Measurements from ENCODE around the gene RSBN1L. TPM values are rescaled to one million over a fixed set of nuclear protein-coding genes. Genes with fewer than 3 reads are reported as not detected.

Gene RSBN1L
- total RNA-seq, 1 donor, result 21.4 TPM

DNA sequence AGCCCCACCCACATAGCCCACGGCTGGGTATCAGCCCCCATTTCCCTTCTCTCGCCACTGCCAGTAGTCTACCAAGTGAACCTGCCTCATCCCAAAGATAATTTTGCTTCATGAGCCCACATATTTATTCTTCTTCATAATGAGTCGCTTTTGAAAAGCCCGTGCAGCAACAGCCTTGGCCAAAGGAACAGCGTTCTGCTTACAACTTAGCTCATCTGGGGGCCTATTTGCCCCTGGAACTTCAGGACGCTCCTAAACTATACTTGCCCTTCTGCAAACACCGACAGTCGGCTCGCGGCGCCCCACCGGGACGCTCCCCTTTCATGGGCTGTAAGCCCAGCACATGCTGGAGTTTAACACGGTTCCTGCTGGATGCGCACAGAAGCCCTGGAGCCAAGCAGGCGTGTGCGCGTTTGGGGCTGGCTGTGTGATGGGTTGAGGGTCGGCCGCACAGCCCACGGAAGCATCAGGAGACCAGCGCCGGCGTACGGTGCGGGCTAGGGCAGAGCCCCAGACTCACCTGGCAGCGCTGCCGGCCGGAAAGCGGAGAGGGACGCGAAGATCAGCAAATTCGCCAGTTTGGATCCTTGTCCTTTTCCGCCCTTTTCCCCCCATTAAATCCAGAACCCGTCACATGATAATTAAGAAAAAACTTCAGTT is 101.6 kb downstream of the RSBN1L start:
- Histone ChIP-seq H3K4me1 (ENCODE audit: insufficient read depth, low read length) (peaks cover 21% of the 10 kb centered on the region), H4K20me1 (ENCODE audit: insufficient read depth, low read length) (no peaks in the 10 kb centered on the region), H2AFZ (ENCODE audit: low read length) (peak overlapping the region; percentile 86), H3K36me3 (ENCODE audit: insufficient read depth, low read length) (no peaks in the 10 kb centered on the region), H3K9me3 (ENCODE audit: low read depth, low read length) (no peaks in the 10 kb centered on the region), H3K27me3 (ENCODE audit: insufficient read depth, low read length) (no peaks in the 10 kb centered on the region), H3K4me3 (ENCODE audit: insufficient read depth, low read length) (peak overlapping the region; percentile 95), H3K27ac (ENCODE audit: low read depth, low read length) (peak overlapping the region; percentile 87), H3K79me2 (ENCODE audit: insufficient read depth, low read length) (peaks cover 84% of the 10 kb centered on the region), H3K4me2 (ENCODE audit: insufficient read depth, low read length) (peak overlapping the region; percentile 83)
- peak; percentile 58 for DNase-seq (ENCODE audit: insufficient read length, low spot score, missing footprints)
- TF ChIP-seq, protein P1, sequence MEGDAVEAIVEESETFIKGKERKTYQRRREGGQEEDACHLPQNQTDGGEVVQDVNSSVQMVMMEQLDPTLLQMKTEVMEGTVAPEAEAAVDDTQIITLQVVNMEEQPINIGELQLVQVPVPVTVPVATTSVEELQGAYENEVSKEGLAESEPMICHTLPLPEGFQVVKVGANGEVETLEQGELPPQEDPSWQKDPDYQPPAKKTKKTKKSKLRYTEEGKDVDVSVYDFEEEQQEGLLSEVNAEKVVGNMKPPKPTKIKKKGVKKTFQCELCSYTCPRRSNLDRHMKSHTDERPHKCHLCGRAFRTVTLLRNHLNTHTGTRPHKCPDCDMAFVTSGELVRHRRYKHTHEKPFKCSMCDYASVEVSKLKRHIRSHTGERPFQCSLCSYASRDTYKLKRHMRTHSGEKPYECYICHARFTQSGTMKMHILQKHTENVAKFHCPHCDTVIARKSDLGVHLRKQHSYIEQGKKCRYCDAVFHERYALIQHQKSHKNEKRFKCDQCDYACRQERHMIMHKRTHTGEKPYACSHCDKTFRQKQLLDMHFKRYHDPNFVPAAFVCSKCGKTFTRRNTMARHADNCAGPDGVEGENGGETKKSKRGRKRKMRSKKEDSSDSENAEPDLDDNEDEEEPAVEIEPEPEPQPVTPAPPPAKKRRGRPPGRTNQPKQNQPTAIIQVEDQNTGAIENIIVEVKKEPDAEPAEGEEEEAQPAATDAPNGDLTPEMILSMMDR (IDR thresholded peaks at IDR 0.05; ENCODE audit: extremely low read depth, low read depth, low read length), result no peak

DNA sequence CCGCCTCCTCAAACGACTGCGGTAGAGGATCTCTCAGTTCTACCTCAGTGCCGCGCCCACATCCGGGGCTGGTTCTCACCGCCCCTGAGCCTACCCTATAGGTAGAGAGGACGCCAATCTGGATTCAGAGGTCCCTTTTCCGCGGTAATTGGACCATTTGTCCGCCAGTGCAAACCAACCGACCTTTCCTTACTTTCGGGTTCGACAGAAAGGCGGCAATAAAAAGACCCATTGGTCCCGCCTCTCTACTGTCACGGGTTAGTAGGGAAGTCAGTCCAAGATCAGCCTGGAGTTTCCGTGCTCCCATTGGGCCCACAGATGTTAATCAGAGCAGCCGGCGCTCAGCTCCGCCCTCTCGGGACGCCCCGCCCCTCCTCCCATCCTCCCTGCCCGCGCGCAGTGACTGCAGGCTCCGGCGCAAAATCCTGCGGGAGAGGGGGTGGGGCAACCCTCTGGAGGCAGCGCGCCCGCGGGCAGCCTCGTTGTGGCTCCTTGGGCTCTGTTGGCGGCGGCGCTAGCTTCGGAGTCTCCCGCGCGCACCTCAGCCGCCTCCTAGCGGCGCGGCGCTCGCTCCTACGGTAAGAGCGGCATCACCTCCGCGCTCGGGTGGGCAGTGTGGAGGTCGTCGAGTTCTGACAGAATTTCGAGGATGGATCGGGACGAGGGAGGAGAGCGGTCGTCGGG is 102.3 kb downstream of the RSBN1L start, which contains the start of the genes PHTF2 and TMEM60:
TSS of gene PHTF2 (plus strand) at position 380 of the 684 bp plus-strand sequence.
TSS of gene TMEM60 (minus strand) at position 41 of the 684 bp plus-strand sequence. CDS start 4,061 bp downstream, outside the sequence.
- H3K36me3 ChIP-seq (ENCODE audit: insufficient read depth, low read length), result no peaks in the 10 kb centered on the region
- peak; percentile 96 for DNase-seq (ENCODE audit: insufficient read length, low spot score, missing footprints)
- peaks cover 21% of the 10 kb centered on the region for H3K4me1 ChIP-seq (ENCODE audit: insufficient read depth, low read length)
- H3K9me3 ChIP-seq (ENCODE audit: low read depth, low read length), result no peaks in the 10 kb centered on the region
- peak within 1 kb of the TSS; percentile 86 for H2AFZ ChIP-seq (ENCODE audit: low read length)
- TF ChIP-seq, protein P1 (IDR thresholded peaks at IDR 0.05; ENCODE audit: extremely low read depth, low read depth, low read length), result peak; percentile 37
- peak within 1 kb of the TSS; percentile 85 for H3K4me2 ChIP-seq (ENCODE audit: insufficient read depth, low read length)
- no peaks in the 10 kb centered on the region for H3K27me3 ChIP-seq (ENCODE audit: insufficient read depth, low read length)
- H3K4me3 ChIP-seq (ENCODE audit: insufficient read depth, low read length), result peak within 1 kb of the TSS; percentile 95
- H3K79me2 ChIP-seq (ENCODE audit: insufficient read depth, low read length), result peaks cover 89% of the 10 kb centered on the region
- peak within 1 kb of the TSS; percentile 87 for H3K27ac ChIP-seq (ENCODE audit: low read depth, low read length)
- H4K20me1 ChIP-seq (ENCODE audit: insufficient read depth, low read length), result no peaks in the 10 kb centered on the region

DNA sequence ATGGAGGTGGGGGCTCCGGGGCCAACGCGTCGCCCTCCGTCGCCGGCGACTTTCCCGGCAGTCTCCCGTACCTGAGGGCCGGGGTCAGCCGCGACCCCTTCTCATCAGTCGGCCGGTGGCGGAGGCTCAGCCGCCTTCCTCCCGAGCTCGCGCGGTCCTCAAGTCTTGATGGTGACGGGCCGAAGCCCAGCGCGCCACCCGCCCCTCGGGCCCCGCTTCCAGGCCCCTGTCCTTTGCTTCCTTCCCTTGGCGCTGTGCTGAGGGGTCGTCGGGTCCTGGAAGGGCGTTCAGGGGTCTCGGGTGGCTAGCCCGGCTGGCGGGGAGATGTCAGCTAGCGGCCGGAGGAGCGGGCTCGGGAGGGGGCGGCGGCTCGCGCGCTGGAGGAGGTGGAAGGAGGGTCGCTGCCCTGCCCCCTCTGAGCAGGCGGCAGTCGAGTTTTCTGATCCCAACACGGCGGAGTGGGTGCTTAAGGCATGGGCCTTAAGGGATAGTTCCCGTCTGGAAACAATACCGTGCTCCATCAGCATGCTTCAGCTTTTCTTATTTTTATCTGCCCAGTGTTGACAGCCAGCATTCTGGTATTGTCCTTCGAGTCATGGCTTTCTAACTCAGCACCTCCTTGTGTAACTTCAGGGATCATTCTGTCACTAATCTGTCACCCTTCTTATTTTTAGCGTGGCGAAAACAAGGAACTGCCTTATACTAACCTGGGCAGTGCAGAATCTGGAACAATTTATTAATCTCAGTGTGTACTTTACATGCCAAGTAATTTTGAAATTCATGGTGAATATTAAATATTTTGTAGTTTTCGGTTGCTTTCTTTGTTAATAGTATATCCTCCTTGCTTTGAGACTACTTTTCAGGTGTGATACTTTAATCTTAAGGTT is 103.1 kb downstream of the RSBN1L start:
- Histone ChIP-seq H3K4me3 (ENCODE audit: insufficient read depth, low read length) (peak overlapping the region; percentile 95), H3K27me3 (ENCODE audit: insufficient read depth, low read length) (no peaks in the 10 kb centered on the region), H3K79me2 (ENCODE audit: insufficient read depth, low read length) (peaks cover 89% of the 10 kb centered on the region), H2AFZ (ENCODE audit: low read length) (peak overlapping the region; percentile 39), H3K36me3 (ENCODE audit: insufficient read depth, low read length) (no peaks in the 10 kb centered on the region), H4K20me1 (ENCODE audit: insufficient read depth, low read length) (no peaks in the 10 kb centered on the region), H3K27ac (ENCODE audit: low read depth, low read length) (peak overlapping the region; percentile 67), H3K9me3 (ENCODE audit: low read depth, low read length) (no peaks in the 10 kb centered on the region), H3K4me1 (ENCODE audit: insufficient read depth, low read length) (peaks cover 21% of the 10 kb centered on the region), H3K4me2 (ENCODE audit: insufficient read depth, low read length) (peak overlapping the region; percentile 85)
- DNase-seq (ENCODE audit: insufficient read length, low spot score, missing footprints), result peak; percentile 46
- TF ChIP-seq, protein P1 (IDR thresholded peaks at IDR 0.05; ENCODE audit: extremely low read depth, low read depth, low read length), result no peak
